Activated naive CD4-positive, alpha-beta T cell treated with anti-CD3 and anti-CD28 coated beads, Interleukin-2, amount 50 U/mL, for 24 hours (primary cell): ENCODE results near the gene RPL36A.

Experiments
- H3K27ac Mint-ChIP-seq: one replicate; pipeline ENCODE4 v1.8.0; 2021; ENCODE audit warnings: mild to moderate bottlenecking, mixed read lengths
- H3K27me3 Mint-ChIP-seq: one replicate; pipeline ENCODE4 v1.8.0; 2021; ENCODE audit warnings: mixed read lengths
- H3K36me3 Mint-ChIP-seq: one replicate; pipeline ENCODE4 v1.8.0; 2021; ENCODE audit warnings: mixed read lengths
- H3K4me1 Mint-ChIP-seq: one replicate; pipeline ENCODE4 v1.8.0; 2021; ENCODE audit warnings: mixed read lengths
- H3K4me3 Mint-ChIP-seq: one replicate; pipeline ENCODE4 v1.8.0; 2021; ENCODE audit warnings: mild to moderate bottlenecking, mixed read lengths
- H3K9me3 Mint-ChIP-seq: one replicate; pipeline ENCODE4 v1.8.0; 2021; ENCODE audit warnings: mixed read lengths

RPL36A gene

GRCh38 chrX:101390664-101391525 is at the start of gene RPL36A:
Gene RPL36A (plus strand): TSS chrX:101391011. CDS start chrX:101391044, 33 bp downstream.
- Mint-ChIP-seq H3K27me3 (no peaks in the 10 kb centered on the region), H3K4me3 (peak within 1 kb of the TSS; percentile 97), H3K36me3 (peaks cover 23% of the 10 kb centered on the region), H3K9me3 (no peaks in the 10 kb centered on the region), H3K27ac (peak within 1 kb of the TSS; percentile 98), H3K4me1 (peaks cover 15% of the 10 kb centered on the region)

- H3K27me3 Mint-ChIP-seq = no peaks in the 10 kb centered on the region
- H3K4me1 Mint-ChIP-seq = peaks cover 16% of the 10 kb centered on the region
- peak overlapping the region; percentile 92 for H3K4me3 Mint-ChIP-seq
- peak overlapping the region; percentile 84 for H3K27ac Mint-ChIP-seq
- no peaks in the 10 kb centered on the region for H3K9me3 Mint-ChIP-seq
- peaks cover 3% of the 10 kb centered on the region for H3K36me3 Mint-ChIP-seq
Measured at GRCh38 chrX:101347859-101348451, 42.9 kb upstream of the RPL36A start.

- peak within 1 kb of the TSS; percentile 84 for H3K27ac Mint-ChIP-seq
- no peaks in the 10 kb centered on the region for H3K27me3 Mint-ChIP-seq
- peak within 1 kb of the TSS; percentile 92 for H3K4me3 Mint-ChIP-seq
- peaks cover 16% of the 10 kb centered on the region for H3K4me1 Mint-ChIP-seq
- H3K9me3 Mint-ChIP-seq = no peaks in the 10 kb centered on the region
- peaks cover 3% of the 10 kb centered on the region for H3K36me3 Mint-ChIP-seq
Measured at GRCh38 chrX:101348452-101349192, 42.2 kb upstream of the RPL36A start, which contains the start of gene TIMM8A. Gene TIMM8A (minus strand): TSS chrX:101348742. CDS start chrX:101348664, 78 bp downstream.

- Mint-ChIP-seq H3K9me3 (no peaks in the 10 kb centered on the region), H3K27ac (peak overlapping the region; percentile 84), H3K4me3 (peak overlapping the region; percentile 92), H3K4me1 (peaks cover 16% of the 10 kb centered on the region), H3K36me3 (peaks cover 1% of the 10 kb centered on the region), H3K27me3 (no peaks in the 10 kb centered on the region)
Measured at GRCh38 chrX:101349193-101349562, 41.6 kb upstream of the RPL36A start.

GRCh38 chrX:101357166-101357795 is 33.5 kb upstream of the RPL36A start:
- H3K36me3 Mint-ChIP-seq = no peaks in the 10 kb centered on the region
- no peaks in the 10 kb centered on the region for H3K9me3 Mint-ChIP-seq
- H3K27ac Mint-ChIP-seq = no peak overlapping the region
- no peaks in the 10 kb centered on the region for H3K27me3 Mint-ChIP-seq
- no peak overlapping the region for H3K4me3 Mint-ChIP-seq
- no peaks in the 10 kb centered on the region for H3K4me1 Mint-ChIP-seq

- Mint-ChIP-seq H3K36me3 (no peaks in the 10 kb centered on the region), H3K9me3 (no peaks in the 10 kb centered on the region), H3K27me3 (no peaks in the 10 kb centered on the region), H3K27ac (no peak overlapping the region), H3K4me1 (no peaks in the 10 kb centered on the region), H3K4me3 (no peak overlapping the region)
Measured at GRCh38 chrX:101359966-101360365, 30.8 kb upstream of the RPL36A start.

GRCh38 chrX:101360390-101360789 is 30.4 kb upstream of the RPL36A start:
- Mint-ChIP-seq H3K4me3 (no peak overlapping the region), H3K27ac (no peak overlapping the region), H3K9me3 (no peaks in the 10 kb centered on the region), H3K36me3 (no peaks in the 10 kb centered on the region), H3K4me1 (no peaks in the 10 kb centered on the region), H3K27me3 (no peaks in the 10 kb centered on the region)

GRCh38 chrX:101362116-101362515 is 28.7 kb upstream of the RPL36A start:
- no peaks in the 10 kb centered on the region for H3K36me3 Mint-ChIP-seq
- no peaks in the 10 kb centered on the region for H3K27me3 Mint-ChIP-seq
- no peaks in the 10 kb centered on the region for H3K9me3 Mint-ChIP-seq
- no peaks in the 10 kb centered on the region for H3K4me1 Mint-ChIP-seq
- H3K27ac Mint-ChIP-seq = no peak overlapping the region
- no peak overlapping the region for H3K4me3 Mint-ChIP-seq

GRCh38 chrX:101362757-101363156 is 28.1 kb upstream of the RPL36A start:
- no peaks in the 10 kb centered on the region for H3K4me1 Mint-ChIP-seq
- no peaks in the 10 kb centered on the region for H3K27me3 Mint-ChIP-seq
- H3K9me3 Mint-ChIP-seq = no peaks in the 10 kb centered on the region
- H3K27ac Mint-ChIP-seq = no peak overlapping the region
- no peak overlapping the region for H3K4me3 Mint-ChIP-seq
- H3K36me3 Mint-ChIP-seq = no peaks in the 10 kb centered on the region

GRCh38 chrX:101365301-101365795 is 25.5 kb upstream of the RPL36A start:
- no peaks in the 10 kb centered on the region for H3K9me3 Mint-ChIP-seq
- no peaks in the 10 kb centered on the region for H3K4me1 Mint-ChIP-seq
- H3K4me3 Mint-ChIP-seq = no peak overlapping the region
- no peaks in the 10 kb centered on the region for H3K36me3 Mint-ChIP-seq
- H3K27me3 Mint-ChIP-seq = peaks cover 2% of the 10 kb centered on the region
- H3K27ac Mint-ChIP-seq = no peak overlapping the region

- no peak overlapping the region for H3K4me3 Mint-ChIP-seq
- H3K4me1 Mint-ChIP-seq = no peaks in the 10 kb centered on the region
- no peaks in the 10 kb centered on the region for H3K36me3 Mint-ChIP-seq
- H3K9me3 Mint-ChIP-seq = no peaks in the 10 kb centered on the region
- peaks cover 2% of the 10 kb centered on the region for H3K27me3 Mint-ChIP-seq
- H3K27ac Mint-ChIP-seq = no peak overlapping the region
Measured at GRCh38 chrX:101368800-101369199, 22.0 kb upstream of the RPL36A start.

GRCh38 chrX:101369687-101370086 is 21.1 kb upstream of the RPL36A start:
- Mint-ChIP-seq H3K36me3 (no peaks in the 10 kb centered on the region), H3K9me3 (no peaks in the 10 kb centered on the region), H3K27ac (no peak overlapping the region), H3K4me1 (no peaks in the 10 kb centered on the region), H3K27me3 (peaks cover 2% of the 10 kb centered on the region), H3K4me3 (no peak overlapping the region)

GRCh38 chrX:101370888-101371504 is 19.8 kb upstream of the RPL36A start:
- no peak overlapping the region for H3K4me3 Mint-ChIP-seq

GRCh38 chrX:101377547-101377946 is 13.3 kb upstream of the RPL36A start:
- no peak overlapping the region for H3K27ac Mint-ChIP-seq
- no peaks in the 10 kb centered on the region for H3K36me3 Mint-ChIP-seq
- no peaks in the 10 kb centered on the region for H3K9me3 Mint-ChIP-seq
- H3K4me1 Mint-ChIP-seq = no peaks in the 10 kb centered on the region
- H3K27me3 Mint-ChIP-seq = peaks cover 1% of the 10 kb centered on the region
- H3K4me3 Mint-ChIP-seq = no peak overlapping the region

More at GRCh38 chrX:101370888-101371504, 19.8 kb upstream of the RPL36A start:
- Mint-ChIP-seq H3K9me3 (no peaks in the 10 kb centered on the region), H3K27me3 (peaks cover 2% of the 10 kb centered on the region), H3K4me1 (no peaks in the 10 kb centered on the region), H3K27ac (no peak overlapping the region), H3K36me3 (no peaks in the 10 kb centered on the region)

GRCh38 chrX:101383679-101384205 is 7.1 kb upstream of the RPL36A start:
- H3K4me3 Mint-ChIP-seq = no peak overlapping the region

More at GRCh38 chrX:101383679-101384205, 7.1 kb upstream of the RPL36A start:
- Mint-ChIP-seq H3K27me3 (peaks cover 1% of the 10 kb centered on the region), H3K9me3 (no peaks in the 10 kb centered on the region), H3K4me1 (no peaks in the 10 kb centered on the region), H3K27ac (no peak overlapping the region), H3K36me3 (no peaks in the 10 kb centered on the region)
